ENCODE data around the gene ATF7IP2.
"Not testable (repeated sequence)": the region's sequence is repeated elsewhere in the genome, so short reads cannot be mapped to it uniquely, and the experiment has no call there.

The ATF7IP2 gene

GRCh38 chr16:10376229-10376628 lies 9.6 kb upstream of the ATF7IP2 start:
- DNase-seq (ENCODE audit: low spot score), result no peak

GRCh38 chr16:10383626-10384025 lies 2.2 kb upstream of the ATF7IP2 start:
- no peak for DNase-seq (ENCODE audit: low spot score)

- no peak for DNase-seq (ENCODE audit: low spot score)
These were observed 748 bp downstream of the ATF7IP2 start for GRCh38 chr16:10386517-10387100.

DNA sequence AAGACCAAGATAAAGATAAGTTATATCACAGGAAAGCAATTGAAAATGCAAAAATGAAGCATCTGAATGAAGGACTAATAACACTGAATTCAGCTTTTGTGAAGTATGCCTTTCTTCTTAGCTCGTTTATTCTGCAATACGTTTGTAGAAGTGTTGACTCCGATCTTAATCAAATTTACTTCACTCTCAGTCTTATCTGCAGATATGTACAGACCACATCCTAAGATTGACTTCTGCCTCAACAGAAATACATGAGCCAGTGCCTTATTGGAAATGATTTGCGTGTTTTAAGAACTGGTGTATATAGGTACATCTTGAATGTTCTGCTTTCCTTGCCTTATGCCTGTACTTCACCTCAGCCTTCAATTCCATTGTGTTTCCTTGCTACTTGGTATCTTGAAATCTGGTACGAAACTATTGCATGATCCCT lies 1.3 kb downstream of the ATF7IP2 start:
- DNase-seq (ENCODE audit: low spot score), result no peak

DNA sequence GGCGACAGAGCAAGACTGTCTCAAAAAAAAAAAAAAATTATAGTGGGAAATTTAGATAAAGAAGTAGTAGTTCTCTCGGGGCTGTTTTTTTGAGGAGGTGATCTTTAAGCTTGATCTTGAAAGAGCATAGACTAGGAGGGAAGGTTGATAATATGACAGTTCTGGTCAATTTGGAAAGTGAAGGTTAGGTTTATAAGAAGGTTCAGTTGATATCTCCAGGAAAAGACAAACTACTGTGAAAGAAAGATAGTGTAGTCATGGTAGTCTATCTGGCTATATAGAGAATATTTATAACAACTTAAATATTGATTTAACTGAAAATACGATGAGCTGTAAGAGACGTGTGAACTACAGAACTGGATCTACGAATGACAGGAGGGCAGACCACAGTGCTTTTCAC lies 3.1 kb downstream of the ATF7IP2 start:
- DNase-seq (ENCODE audit: low spot score), result no peak

DNA sequence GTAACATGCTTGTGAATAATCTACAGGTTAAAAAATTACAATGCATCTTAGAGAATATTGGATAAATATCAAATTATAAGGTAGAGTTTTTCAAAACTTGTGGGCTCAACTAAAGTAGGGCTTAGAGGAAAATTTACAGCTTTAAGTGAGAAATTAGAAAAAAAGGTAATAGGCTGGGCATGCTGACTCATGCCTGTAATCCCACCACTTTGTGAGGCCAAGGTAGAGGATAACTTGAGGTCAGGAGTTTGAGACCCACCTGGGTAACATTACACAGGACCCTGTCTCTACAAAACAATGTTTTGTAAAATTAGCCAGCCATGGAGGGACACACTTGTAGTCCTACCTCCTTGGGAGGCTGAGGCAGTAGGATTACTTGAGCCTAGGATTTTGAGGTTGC lies 4.5 kb downstream of the ATF7IP2 start:
- no peak for DNase-seq (ENCODE audit: low spot score)

- DNase-seq (ENCODE audit: low spot score), result no peak
These were observed 5.0 kb downstream of the ATF7IP2 start for GRCh38 chr16:10390867-10391266.

DNA sequence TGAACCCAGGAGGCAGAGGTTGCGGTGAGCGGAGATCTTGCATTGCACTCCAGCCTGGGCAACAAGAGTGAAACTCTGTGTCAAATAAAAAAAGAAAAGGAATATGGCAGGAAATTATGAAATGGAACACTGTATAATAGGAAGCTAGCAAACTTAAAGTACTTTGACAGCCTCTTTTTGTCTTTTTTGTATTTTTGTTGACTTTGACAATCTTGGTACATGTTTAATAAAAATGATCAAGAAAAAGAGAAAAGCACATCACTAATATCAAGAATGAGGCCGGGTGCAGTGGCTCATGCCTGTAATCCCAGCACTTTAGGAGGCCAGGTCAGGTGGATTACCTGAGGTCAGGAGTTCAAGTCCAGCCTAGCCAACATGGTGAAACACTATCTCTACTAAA lies 5.5 kb downstream of the ATF7IP2 start:
- DNase-seq (ENCODE audit: low spot score), result no peak

- no peak for DNase-seq (ENCODE audit: low spot score)
These were observed 17.1 kb downstream of the ATF7IP2 start for GRCh38 chr16:10402975-10403374.

DNA sequence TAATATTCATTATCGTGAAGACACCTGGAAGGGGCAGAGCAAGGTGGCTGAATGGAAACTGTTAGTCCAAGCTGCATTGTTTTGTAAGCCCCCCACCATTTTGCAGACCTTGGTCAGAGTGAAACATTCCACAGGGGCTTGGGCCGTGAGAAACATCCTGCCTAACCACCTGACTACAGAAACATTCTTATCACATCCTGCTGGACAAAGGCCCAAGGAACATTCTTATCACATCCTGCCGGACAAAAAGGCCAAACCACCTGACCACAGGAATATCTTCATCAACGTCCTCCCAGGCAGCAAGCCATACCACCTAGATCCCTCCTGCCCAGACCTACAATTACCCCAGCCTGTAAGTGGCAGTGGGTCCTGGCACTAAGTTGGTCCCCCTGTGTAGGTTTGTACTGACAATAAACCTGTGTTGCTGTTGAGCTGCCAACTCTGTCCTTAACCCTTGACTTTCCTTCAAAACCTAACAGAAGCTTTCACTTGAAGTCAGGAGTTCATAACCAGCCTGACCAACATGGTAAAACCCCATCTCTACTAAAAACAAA lies 19.6 kb downstream of the ATF7IP2 start:
- no peak for DNase-seq (ENCODE audit: low spot score)

DNA sequence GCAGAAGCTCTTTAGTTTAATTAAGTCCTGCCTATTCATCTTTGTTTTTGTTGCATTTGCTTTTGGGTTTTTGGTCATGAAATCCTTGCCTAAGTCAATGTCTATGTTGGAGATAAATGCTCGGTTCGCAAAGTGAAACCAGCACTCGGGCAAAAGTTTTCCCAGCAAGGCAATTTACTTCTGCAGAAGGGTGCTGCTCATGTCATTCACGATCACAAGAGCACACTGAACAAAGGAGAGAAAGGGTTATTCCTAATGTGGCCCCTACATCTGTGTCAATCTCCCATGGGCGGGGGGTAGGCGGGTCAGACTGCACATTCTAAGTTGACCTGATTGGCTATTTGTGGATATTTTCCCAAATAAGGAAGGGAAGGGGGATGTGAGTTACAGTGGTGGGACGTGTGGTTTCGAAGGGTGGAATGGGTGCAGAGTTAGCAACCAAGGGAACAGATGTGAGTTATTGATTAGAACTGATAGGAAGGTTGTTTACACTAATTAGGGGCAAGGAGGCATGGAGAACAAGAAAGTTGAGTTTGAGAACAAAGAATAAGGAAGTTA lies 23.0 kb downstream of the ATF7IP2 start:
- DNase-seq (ENCODE audit: low spot score), result no peak

- not testable (repeated sequence) for DNase-seq (ENCODE audit: low spot score)
These were observed 23.9 kb downstream of the ATF7IP2 start for GRCh38 chr16:10409713-10410112.

- no peak for DNase-seq (ENCODE audit: low spot score)
These were observed 24.6 kb downstream of the ATF7IP2 start for GRCh38 chr16:10410469-10410868.

DNA sequence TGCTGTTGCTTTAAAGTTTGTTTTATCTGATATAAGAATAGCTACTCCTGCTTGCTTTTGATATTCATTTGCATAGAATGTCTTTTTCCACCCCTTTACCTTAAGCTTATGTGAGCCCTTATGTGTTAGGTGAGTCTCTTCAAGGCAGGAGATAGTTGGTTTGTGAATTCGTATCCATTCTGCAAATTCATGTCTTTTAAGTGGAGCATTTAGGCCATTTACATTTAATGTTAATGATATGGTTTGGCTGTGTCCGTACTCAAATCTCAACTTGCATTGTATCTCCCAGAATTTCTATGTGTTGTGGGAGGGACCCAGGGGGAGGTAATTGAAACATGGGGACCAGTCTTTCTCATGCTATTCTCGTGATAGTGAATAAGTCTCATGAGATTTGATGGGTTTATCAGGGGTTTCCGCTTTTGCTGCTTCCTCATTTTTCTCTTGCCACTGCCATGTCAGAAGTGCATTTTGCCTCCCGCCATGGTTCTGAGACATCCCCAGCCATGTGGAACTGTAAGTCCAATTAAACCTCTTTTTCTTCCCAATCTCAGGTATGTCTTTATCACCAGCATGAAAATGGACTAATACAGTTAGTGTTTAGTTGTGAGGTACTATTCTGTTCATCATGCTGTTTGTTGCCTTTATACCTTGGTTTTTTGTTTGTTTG lies 27.2 kb downstream of the ATF7IP2 start:
- no peak for DNase-seq (ENCODE audit: low spot score)

DNA sequence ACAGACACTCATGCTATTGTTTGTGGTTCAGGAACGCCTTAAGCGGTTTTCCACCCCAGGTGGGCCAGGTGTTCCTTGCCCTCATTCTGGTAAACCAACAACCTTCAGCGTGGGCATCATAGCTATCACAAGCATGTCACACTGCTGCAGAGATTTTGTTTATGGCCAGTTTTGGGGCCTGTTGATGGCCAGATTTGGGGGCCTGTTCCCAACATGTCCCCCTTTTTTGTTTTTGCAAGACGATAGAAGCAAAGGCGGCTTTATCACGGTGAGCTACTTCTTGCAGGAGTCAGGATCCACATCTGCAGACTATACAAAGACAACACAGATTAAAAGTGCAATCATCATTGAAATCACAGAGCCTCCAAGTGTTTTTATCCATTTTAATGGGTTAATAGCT lies 32.3 kb downstream of the ATF7IP2 start:
- not testable (repeated sequence) for DNase-seq (ENCODE audit: low spot score)

DNA sequence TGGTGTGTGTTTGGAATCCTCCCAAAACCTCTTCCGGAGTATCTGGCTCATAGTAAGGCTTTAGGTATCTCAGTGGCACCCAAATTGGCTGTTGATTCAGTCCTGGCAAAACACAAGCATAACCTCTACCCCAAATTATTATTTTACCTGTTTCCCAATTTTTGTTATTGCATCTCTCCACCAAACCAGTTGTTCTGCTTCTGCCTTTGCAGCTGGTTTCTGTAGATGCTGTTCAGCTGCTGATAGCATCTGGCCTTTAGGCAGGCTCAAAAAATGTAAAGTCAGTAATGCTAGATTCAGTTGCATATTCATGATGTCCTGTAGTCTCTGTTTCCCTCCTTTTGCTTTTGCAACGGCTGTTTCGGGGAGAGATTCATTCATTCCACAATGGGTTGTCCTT lies 33.8 kb downstream of the ATF7IP2 start:
- DNase-seq (ENCODE audit: low spot score), result no peak

DNA sequence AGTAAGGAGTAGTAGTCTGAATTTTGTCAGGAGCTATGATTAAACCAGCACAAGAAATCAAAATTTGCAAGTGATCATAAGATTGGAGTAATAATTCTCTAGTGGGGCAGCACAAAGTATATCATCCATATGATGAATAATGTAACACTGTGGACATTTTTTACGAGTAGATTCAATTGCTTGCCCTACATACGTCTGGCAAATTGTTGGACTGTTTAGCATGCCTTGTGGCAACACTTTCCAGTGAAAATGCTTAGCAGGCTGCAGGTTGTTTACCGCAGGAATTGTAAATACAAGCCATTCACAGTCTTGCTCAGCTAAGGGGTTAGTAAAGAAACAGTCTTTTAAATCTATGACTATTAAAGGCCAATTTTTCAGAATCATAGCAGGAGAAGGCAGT lies 35.7 kb downstream of the ATF7IP2 start:
- no peak for DNase-seq (ENCODE audit: low spot score)

- DNase-seq (ENCODE audit: low spot score), result no peak
These were observed 42.7 kb downstream of the ATF7IP2 start for GRCh38 chr16:10428433-10429168.

DNA sequence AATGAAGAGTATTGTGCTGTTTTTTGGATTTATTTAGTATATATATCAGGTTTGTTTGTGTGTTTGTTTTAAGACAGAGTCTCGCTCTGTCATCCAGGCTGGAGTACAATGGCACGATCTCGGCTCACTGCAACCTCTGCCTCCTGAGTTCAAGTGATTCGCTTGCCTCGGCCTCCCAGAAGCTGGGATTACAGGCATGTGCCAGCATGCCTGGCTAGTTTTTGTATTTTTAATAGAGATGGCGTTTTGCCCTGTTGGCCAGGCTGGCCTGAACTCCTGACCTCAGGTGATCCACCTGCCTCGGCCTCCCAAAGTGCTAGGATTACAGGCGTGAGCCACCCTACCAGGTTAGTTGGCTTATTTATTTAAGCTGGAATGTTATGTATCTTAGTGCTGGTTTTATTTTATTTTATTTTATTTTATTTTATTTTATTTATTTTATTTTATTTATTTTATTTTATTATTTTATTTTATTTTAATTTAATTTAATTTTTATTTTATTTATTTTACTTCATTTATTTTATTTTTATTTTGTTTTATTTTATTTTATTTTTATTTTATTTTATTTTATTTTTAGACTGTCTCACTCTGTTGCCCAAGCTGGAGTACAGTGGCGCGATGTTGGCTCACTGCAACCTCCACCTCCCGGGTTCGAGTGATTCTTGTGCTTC lies 43.6 kb downstream of the ATF7IP2 start:
- not testable (repeated sequence) for DNase-seq (ENCODE audit: low spot score)

- DNase-seq (ENCODE audit: low spot score), result no peak
These were observed 55.9 kb downstream of the ATF7IP2 start for GRCh38 chr16:10441726-10442125.

DNA sequence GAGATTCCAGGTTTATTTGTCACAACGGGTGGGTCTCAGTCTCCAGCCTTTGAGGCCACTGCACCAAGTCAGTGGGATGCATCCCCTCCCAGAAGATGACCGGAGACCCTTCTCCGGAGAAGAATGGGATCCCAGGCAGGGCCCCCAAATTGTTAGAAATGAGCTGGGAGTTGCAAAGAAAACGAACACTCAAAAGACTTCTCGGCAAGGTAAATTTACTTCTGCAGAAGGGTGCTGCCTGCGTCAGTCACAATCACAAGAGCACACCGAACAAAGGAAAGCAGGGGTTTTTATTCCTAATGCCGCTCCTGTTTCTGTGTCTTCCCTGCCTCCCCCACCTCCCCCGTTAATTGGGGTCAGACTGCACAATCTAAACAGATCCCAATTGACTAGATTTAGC lies 61.4 kb downstream of the ATF7IP2 start:
- no peak for DNase-seq (ENCODE audit: low spot score)
